Upper lobe of left lung (tissue), 6 donors: ENCODE results near the gene TMIGD3. TPM values are rescaled to one million over a fixed set of nuclear protein-coding genes. Genes with fewer than 3 reads are reported as not detected.
A peak's percentile ranks its signal among the peaks of the same experiment; 100 is the strongest.

Source experiments
- ATAC-seq, 2 donors: fragments of 200-7000 bp; cut with Tn5 transposase; one replicate each; pipeline ENCODE4 v1.9.1; 2022; ENCODE audit warnings: mild to moderate bottlenecking in 2 of 2, moderate library complexity in 2 of 2; ENCODE audit not compliant: low FRiP score in 2 of 2
- DNase-seq, 2 donors: peaks; one replicate each; pipeline ENCODE4 v3.0.0-alpha.2; 2019 to 2020
- H3K27ac ChIP-seq, 4 donors: fragments of 200-600 bp; sonication (generic); one replicate each; pipeline ENCODE4 v1.5.1; 2016 to 2019
- H3K27me3 ChIP-seq, 4 donors: fragments of 200-600 bp; sonication (generic); one replicate each; pipeline ENCODE4 v1.5.1; 2017 to 2019
- H3K36me3 ChIP-seq, 4 donors: fragments of 200-600 bp; sonication (generic); one replicate each; pipeline ENCODE4 v1.5.1; 2016 to 2019
- H3K4me1 ChIP-seq, 4 donors: fragments of 200-600 bp; sonication (generic); one replicate each; pipeline ENCODE4 v1.5.1; 2018 to 2019
- H3K4me3 ChIP-seq, 4 donors: fragments of 200-600 bp; sonication (generic); one replicate each; pipeline ENCODE4 v1.5.1; 2017 to 2019; ENCODE audit warnings: mild to moderate bottlenecking in 2 of 4, moderate library complexity in 1 of 4
- H3K9me3 ChIP-seq, 4 donors: fragments of 200-600 bp; sonication (generic); one replicate each; pipeline ENCODE4 v1.5.1; 2018 to 2019
- CTCF ChIP-seq, 6 experiments: fragments of 450-650 bp in 4 of 6; fragments of 200-600 bp in 2 of 6; sonication (generic) in 2 of 6; IDR thresholded peaks; one replicate each; pipeline ENCODE4 v1.5.1; 2016 to 2019; ENCODE audit warnings: antibody characterized with exemption in 6 of 6
- EP300 ChIP-seq, 4 donors: sonication (generic); formaldehyde crosslinking; IDR thresholded peaks; one replicate each; pipeline ENCODE4 v1.5.1; 2017; ENCODE audit warnings: antibody characterized with exemption in 4 of 4, control low read depth in 2 of 4
- POLR2A ChIP-seq, 4 donors: fragments of 450-650 bp; IDR thresholded peaks; one replicate each; pipeline ENCODE4 v1.5.1; 2016 to 2017; ENCODE audit warnings: antibody characterized with exemption in 4 of 4, mild to moderate bottlenecking in 2 of 4
- POLR2AphosphoS5 ChIP-seq, 2 donors: sonication (generic); formaldehyde crosslinking; IDR thresholded peaks; one replicate each; pipeline ENCODE4 v1.5.1; 2017; ENCODE audit warnings: antibody characterized with exemption in 2 of 2
- WGBS, 2 donors: methylation state at CpG; one replicate each; pipeline ENCODE4 v1.1.5; 2017 to 2018; 5-methylcytosine and 5-hydroxymethylcytosine counted together
- total RNA-seq, 6 donors: library from RNA; depleted of rRNA in 4 of 6; stranded (reverse); fragments of >200 nt in 4 of 6; gene quantifications; one replicate each; pipeline versions ENCODE4 v1.1.0 to v1.2.1, GENCODE V29; 2016 to 2021
- donor health status: DM: no; HTN: no; CAD: no; lungs with moderate emphysema.
- donor health status: DM: no; HTN: yes; CAD: no; lungs with severe emphysema.

The TMIGD3 gene
- total RNA-seq, 6 donors from 2014 or later = 2.0 to 36.7 (median 4.6) TPM

GRCh38 chr1:111448482-111448917 is 54.9 kb downstream of the TMIGD3 start:
- H3K9me3 ChIP-seq = no peaks in the 10 kb centered on the region
- peak in 1 of 2 donors; percentile 26 for DNase-seq
- no peaks in the 10 kb centered on the region for H3K27me3 ChIP-seq
- H3K36me3 ChIP-seq = peaks cover under 1 to 41% (median 13%) of the 10 kb centered on the region in 4 donors
- WGBS, 2 donors = 2 to 7% methylated on average over 5 to 25 of the region's 25 CpGs
- H3K27ac ChIP-seq = peak overlapping the region; percentile 84 to 94 (median 92)
- H3K4me3 ChIP-seq = peak overlapping the region; percentile 73 to 94 (median 92)
- TF ChIP-seq POLR2A (IDR thresholded peaks at IDR 0.05) = peak in 1 of 4 donors; percentile 38
- no peak for TF ChIP-seq POLR2AphosphoS5 (IDR thresholded peaks at IDR 0.05)
- no peak for TF ChIP-seq EP300 (IDR thresholded peaks at IDR 0.05)
- ATAC-seq = peak; percentile 28 to 49
- H3K4me1 ChIP-seq = peaks cover 33 to 48% (median 40%) of the 10 kb centered on the region in 4 donors

- H3K4me3 ChIP-seq = peak overlapping the region in 1 of 4 donors; percentile 73
- DNase-seq (no peak), ATAC-seq (no peak)
- H3K27ac ChIP-seq = no peak overlapping the region
- no peaks in the 10 kb centered on the region for H3K27me3 ChIP-seq
- no peaks in the 10 kb centered on the region for H3K9me3 ChIP-seq
- 53% methylated on average over 4 of the region's 4 CpGs for WGBS, 2 donors
- H3K36me3 ChIP-seq = peaks cover 11 to 47% (median 26%) of the 10 kb centered on the region in 4 donors
- TF ChIP-seq POLR2AphosphoS5 (IDR thresholded peaks at IDR 0.05) (no peak), EP300 (IDR thresholded peaks at IDR 0.05) (no peak), CTCF (IDR thresholded peaks at IDR 0.05) (no peak), POLR2A (IDR thresholded peaks at IDR 0.05) (no peak)
- peaks cover 32 to 43% (median 35%) of the 10 kb centered on the region in 4 donors for H3K4me1 ChIP-seq
These were observed 56.2 kb downstream of the TMIGD3 start for GRCh38 chr1:111446967-111447892.

GRCh38 chr1:111446546-111446945 is 56.9 kb downstream of the TMIGD3 start:
- Histone ChIP-seq H3K9me3 (no peaks in the 10 kb centered on the region), H3K36me3 (peaks cover 11 to 54% (median 32%) of the 10 kb centered on the region in 4 donors), H3K27ac (no peak overlapping the region), H3K4me1 (peaks cover 27 to 37% (median 32%) of the 10 kb centered on the region in 4 donors), H3K4me3 (no peak overlapping the region), H3K27me3 (no peaks in the 10 kb centered on the region)
- DNase-seq (no peak), ATAC-seq (no peak)
- no peak for TF ChIP-seq CTCF (IDR thresholded peaks at IDR 0.05)
- TF ChIP-seq EP300 (IDR thresholded peaks at IDR 0.05) = no peak
- no peak for TF ChIP-seq POLR2AphosphoS5 (IDR thresholded peaks at IDR 0.05)
- no peak for TF ChIP-seq POLR2A (IDR thresholded peaks at IDR 0.05)
- 62 to 70% methylated on average over 4 of the region's 4 CpGs for WGBS, 2 donors

- DNase-seq (no peak), ATAC-seq (no peak)
- 78 to 89% methylated on average over 3 of the region's 3 CpGs for WGBS, 2 donors
- Histone ChIP-seq H3K27ac (no peak overlapping the region), H3K4me3 (no peak overlapping the region), H3K27me3 (no peaks in the 10 kb centered on the region), H3K4me1 (peaks cover 11 to 18% (median 15%) of the 10 kb centered on the region in 4 donors), H3K36me3 (peaks cover 13 to 79% (median 50%) of the 10 kb centered on the region in 4 donors), H3K9me3 (no peaks in the 10 kb centered on the region)
- TF ChIP-seq CTCF (IDR thresholded peaks at IDR 0.05) = no peak
- TF ChIP-seq POLR2AphosphoS5 (IDR thresholded peaks at IDR 0.05) = no peak
- no peak for TF ChIP-seq POLR2A (IDR thresholded peaks at IDR 0.05)
- TF ChIP-seq EP300 (IDR thresholded peaks at IDR 0.05) = no peak
These were observed 59.4 kb downstream of the TMIGD3 start for GRCh38 chr1:111444031-111444430.

- Histone ChIP-seq H3K4me1 (peaks cover 5 to 8% (median 7%) of the 10 kb centered on the region in 4 donors), H3K27me3 (no peaks in the 10 kb centered on the region), H3K36me3 (peaks cover 17 to 94% (median 63%) of the 10 kb centered on the region in 4 donors), H3K27ac (no peak overlapping the region), H3K4me3 (no peak overlapping the region), H3K9me3 (no peaks in the 10 kb centered on the region)
- DNase-seq = no peak
- no peak for TF ChIP-seq POLR2AphosphoS5 (IDR thresholded peaks at IDR 0.05)
- TF ChIP-seq EP300 (IDR thresholded peaks at IDR 0.05) = no peak
- TF ChIP-seq POLR2A (IDR thresholded peaks at IDR 0.05) = no peak
- no peak for TF ChIP-seq CTCF (IDR thresholded peaks at IDR 0.05)
- ATAC-seq = no peak
- WGBS, 2 donors = 81 to 86% methylated on average over 4 of the region's 4 CpGs
These were observed 61.0 kb downstream of the TMIGD3 start for GRCh38 chr1:111442457-111442856.
